K562 (cell line): ENCODE measurements around the gene DDAH1. TPM values are rescaled to one million over a fixed set of nuclear protein-coding genes. Genes with fewer than 3 reads are reported as not detected.

Source experiments
- ATAC-seq: fragments of 200-7000 bp; cut with Tn5 transposase; 3 replicates; pipeline ENCODE4 v1.9.1; 2020; ENCODE audit warnings: moderate library complexity
- BruUV-seq: library from RNA; stranded (reverse); fragments of 400-500 nt; replicated peaks from 2 replicates; lab custom pipeline; 2021; lab: Mats Ljungman, UMichigan
- CTCF ChIA-PET: fragments of 300-600 bp; formaldehyde crosslinking; extraction: SDS; loops from one replicate; lab custom pipeline; 2021; ENCODE audit warnings: low intra/inter-chr PET ratio; lab: Yijun Ruan, JAX
- POLR2A ChIA-PET: fragments of 300-600, 350-650 bp; sonication (Branson Sonifier 250); formaldehyde crosslinking; extraction: SDS; loops from one replicate; lab custom pipeline; 2021; ENCODE audit warnings: antibody characterized with exemption, inconsistent platforms; lab: Yijun Ruan, JAX
- DNase-seq, 4 experiments: peaks; one replicate each; pipeline versions ENCODE4 v3.0.0 to v3.0.0-alpha.2; 2011 to 2018; ENCODE audit warnings: low spot score in 3 of 4, mixed read lengths in 3 of 4; ENCODE audit errors: extremely low read depth in 1 of 4
- FAIRE-seq: peaks from 2 replicates; lab custom pipeline; 2011; peaks lifted over from hg19 to GRCh38; lab: Jason Lieb, UNC
- H2AFZ ChIP-seq: 2 replicates; pipeline ENCODE4 v1.6.0; 2011; ENCODE audit warnings: low read depth, low read length, control low read depth, inconsistent platforms
- H3K27ac ChIP-seq: fragments of 200-600 bp; 3 replicates; pipeline ENCODE4 v1.8.0; 2011; ENCODE audit warnings: low read depth, mild to moderate bottlenecking, control low read depth, inconsistent platforms, low read length, moderate library complexity, mixed read lengths; ENCODE audit errors: extremely low read depth
- H3K27me3 ChIP-seq, 2 experiments: fragments of 300-600 bp in 1 of 2; 2 replicates in 1 of 2; 3 replicates in 1 of 2; pipeline versions ENCODE4 v1.6.0 to v1.8.0; 2011; ENCODE audit warnings: inconsistent platforms in 2 of 2, low read length in 2 of 2, mild to moderate bottlenecking in 1 of 2, mixed read lengths in 1 of 2, moderate library complexity in 1 of 2; ENCODE audit not compliant: control insufficient read depth in 2 of 2, insufficient read depth in 2 of 2
- H3K36me3 ChIP-seq: fragments of 300-600 bp; 3 replicates; pipeline ENCODE4 v1.8.0; 2011; ENCODE audit warnings: mild to moderate bottlenecking, low read length, inconsistent platforms; ENCODE audit not compliant: control insufficient read depth, insufficient read depth
- H3K4me1 ChIP-seq, 2 experiments: fragments of 200-600 bp in 1 of 2; replicated peaks in 1 of 2; 2 replicates in 1 of 2; 3 replicates in 1 of 2; pipeline versions ENCODE4 v1.5.1 to v1.8.0; 2011; ENCODE audit warnings: inconsistent platforms in 2 of 2, low read length in 2 of 2, mild to moderate bottlenecking in 1 of 2, mixed read lengths in 1 of 2, moderate library complexity in 1 of 2; ENCODE audit not compliant: control insufficient read depth in 2 of 2, insufficient read depth in 2 of 2
- H3K4me2 ChIP-seq: 2 replicates; pipeline ENCODE4 v1.6.1; 2011; ENCODE audit warnings: low read length, control low read depth, inconsistent platforms, mixed read lengths; ENCODE audit not compliant: insufficient read depth
- H3K4me3 ChIP-seq: fragments of 200-600 bp; sonication (generic), shearing (Covaris generic); 2 replicates; pipeline ENCODE4 v1.5.1; 2016; ENCODE audit warnings: control low read depth, inconsistent platforms
- H3K79me2 ChIP-seq: fragments of 200-600 bp; 3 replicates; pipeline ENCODE4 v1.8.0; 2011; ENCODE audit warnings: low read length, inconsistent platforms; ENCODE audit not compliant: control insufficient read depth, insufficient read depth
- H3K9ac ChIP-seq, 2 experiments: 2 replicates each; pipeline versions ENCODE4 v1.6.0 to v1.6.1; 2011; ENCODE audit warnings: low read depth in 2 of 2, low read length in 2 of 2, control low read depth in 1 of 2, inconsistent platforms in 1 of 2, mild to moderate bottlenecking in 1 of 2, mixed read lengths in 1 of 2; ENCODE audit not compliant: insufficient read depth in 1 of 2
- H3K9me1 ChIP-seq: one replicate; pipeline ENCODE4 v1.6.0; 2011; ENCODE audit warnings: inconsistent platforms, mild to moderate bottlenecking, low read length, moderate library complexity; ENCODE audit not compliant: control insufficient read depth, insufficient read depth
- H3K9me3 ChIP-seq: replicated peaks from 2 replicates; pipeline ENCODE4 v1.5.1; 2011; ENCODE audit warnings: low read depth, low read length, inconsistent platforms; ENCODE audit not compliant: control insufficient read depth, insufficient read depth
- H4K20me1 ChIP-seq: replicated peaks from 2 replicates; pipeline ENCODE4 v1.6.1; 2011; ENCODE audit warnings: low read length, inconsistent platforms, mixed read lengths; ENCODE audit not compliant: control insufficient read depth, insufficient read depth
- ESRRA ChIP-seq: fragments of 450-650 bp; IDR thresholded peaks from 2 replicates; pipeline ENCODE4 v1.6.1; 2014; ENCODE audit warnings: low read depth, mild to moderate bottlenecking, moderate library complexity, borderline replicate concordance
- FOXP4 ChIP-seq: sonication (generic); formaldehyde crosslinking; IDR thresholded peaks from 2 replicates; pipeline ENCODE4 v1.8.0; 2022; ENCODE audit warnings: mild to moderate bottlenecking, missing genetic modification reagents, borderline replicate concordance
- HDAC3 ChIP-seq: fragments of 450-650 bp; IDR thresholded peaks from 2 replicates; pipeline ENCODE4 v1.6.1; 2018; ENCODE audit warnings: borderline replicate concordance, mild to moderate bottlenecking, moderate library complexity; ENCODE audit not compliant: partially characterized antibody
- HNRNPUL1 ChIP-seq: fragments of 200-400 bp; formaldehyde crosslinking; IDR thresholded peaks from 2 replicates; pipeline ENCODE4 v1.6.1; 2017; ENCODE audit warnings: low read length
- IRF1 ChIP-seq: sonication (generic); formaldehyde crosslinking; IDR thresholded peaks from 2 replicates; pipeline ENCODE4 v1.8.0; 2022; ENCODE audit warnings: missing genetic modification reagents, mild to moderate bottlenecking, borderline replicate concordance
- NR1H2 ChIP-seq: sonication (generic); formaldehyde crosslinking; IDR thresholded peaks from 2 replicates; pipeline ENCODE4 v1.4.0; 2020; ENCODE audit warnings: mild to moderate bottlenecking, missing genetic modification reagents
- POLR2A ChIP-seq: fragments of 450-650 bp; conservative IDR thresholded peaks from 2 replicates; pipeline ENCODE4 v1.6.1; 2016
- REST ChIP-seq, 2 experiments: fragments of 450-650 bp; formaldehyde crosslinking in 1 of 2; IDR thresholded peaks; 2 replicates each; pipeline versions ENCODE4 v1.4.0 to v1.6.1; 2014 to 2020; ENCODE audit warnings: mild to moderate bottlenecking in 2 of 2, borderline replicate concordance in 1 of 2, low read depth in 1 of 2
- SMARCE1 ChIP-seq: fragments of 450-650 bp; IDR thresholded peaks from 2 replicates; pipeline ENCODE4 v1.7.1; 2016; ENCODE audit warnings: mild to moderate bottlenecking
- ZNF175 ChIP-seq: fragments of 200-800 bp; sonication (Bioruptor generic); IDR thresholded peaks from 2 replicates; pipeline ENCODE4 v1.6.1; 2016; ENCODE audit warnings: low read depth, mild to moderate bottlenecking, missing genetic modification characterization, missing compliant biosample characterization
- WGBS: fragments of 100-300 bp; shearing (Covaris generic); methylation state at CpG from one replicate; pipeline ENCODE4 v1.1.6; 2016; ENCODE audit warnings: low coverage, mixed read lengths; ENCODE audit not compliant: insufficient coverage; ENCODE audit errors: missing lambda C conversion rate; 5-methylcytosine and 5-hydroxymethylcytosine counted together
- in situ Hi-C: fragments of 300-500 bp; cut with MboI; formaldehyde crosslinking; loops from 4 replicates; pipeline ENCODE4 v1.15.0; 2018; ENCODE audit warnings: inconsistent platforms, mixed read lengths
- intact Hi-C: fragments of 100-400 bp; cut with micrococcal nuclease; formaldehyde crosslinking; loops from 2 replicates; pipeline ENCODE4 v1.14.2; 2022
- polyA plus RNA-seq, 8 experiments: library from polyadenylated mRNA; depleted of rRNA in 4 of 8; stranded (reverse) in 5 of 8; unstranded in 3 of 8; fragments of >200 nt; fragmentation: Nextera tagmentation in 2 of 8; fragmentation: Illumina TruSeq in 1 of 8; extraction: Ambion mirVana in 2 of 8; extraction: Trizol in 1 of 8; gene quantifications; 2 replicates each; pipeline versions ENCODE4 v1.2.1 to v1.2.3, GENCODE V29; 2011 to 2014; ENCODE audit warnings: inconsistent platforms in 1 of 8, missing spikeins in 1 of 8
- total RNA-seq, 7 experiments: library from RNA; depleted of rRNA in 6 of 7; stranded (reverse); fragments of >200 nt in 6 of 7; fragmentation: Illumina TruSeq in 2 of 7; extraction: Trizol in 2 of 7; gene quantifications; 2 replicates each; pipeline versions ENCODE4 v1.2.1 to v1.2.3, GENCODE V29; 2011 to 2021; ENCODE audit warnings: low replicate concordance in 1 of 7

The DDAH1 gene
- total and polyA plus RNA-seq, 9 of the 15 experiments (the other 6 are each of a cell fraction or from before 2014, with no cell fraction given): 0.04 to 0.24 (median 0.10) TPM

GRCh38 chr1:85433096-85433495, 31.9 kb downstream of the DDAH1 start:
- Histone ChIP-seq H3K79me2 (no peaks in the 10 kb centered on the region), H3K4me2 (no peak overlapping the region), H3K9me1 (no peaks in the 10 kb centered on the region), H3K4me3 (no peak overlapping the region), H3K4me1 (no peaks in the 10 kb centered on the region; a peak in 1 of 5 replicates), H4K20me1 (no peaks in the 10 kb centered on the region), H3K36me3 (no peaks in the 10 kb centered on the region), H2AFZ (no peak overlapping the region), H3K9ac (no peak overlapping the region), H3K27ac (no peak overlapping the region), H3K27me3 (no peaks in the 10 kb centered on the region), H3K9me3 (no peaks in the 10 kb centered on the region)
- ChIA-PET POLR2A (no interaction called here), CTCF (no interaction called here)
- no peak for ATAC-seq
- no TSS peak for BruUV-seq
- no peak for DNase-seq
- WGBS: 4% methylated on average over 5 of the region's 5 CpGs
- in situ Hi-C loops (no loop called here), intact Hi-C loops (no loop called here)
- no peak for FAIRE-seq
- no peak for TF ChIP-seq REST (IDR thresholded peaks at IDR 0.05; ENCODE audit: borderline replicate concordance)
- TF ChIP-seq REST (CRISPR knock-in tag; IDR thresholded peaks at IDR 0.05; ENCODE audit: low read depth): no peak
- no peak for TF ChIP-seq NR1H2 (CRISPR knock-in tag)
- no peak for TF ChIP-seq ZNF175 (CRISPR knock-in tag)
- no peak for TF ChIP-seq FOXP4
- no peak for TF ChIP-seq HNRNPUL1
- TF ChIP-seq ESRRA: no peak
- no peak for TF ChIP-seq POLR2A
- no peak for TF ChIP-seq IRF1 (CRISPR knock-in tag)
- TF ChIP-seq HDAC3: no peak
- TF ChIP-seq SMARCE1: no peak
